SHP77 treated with DMSO at 0.1 percent for 48 hours (cell line): ENCODE measurements around the gene POLR3A.

Experiments used
- DNase-seq: peaks from one replicate; lab custom pipeline; 2025; lab: John Stamatoyannopoulos, UW

The POLR3A gene

DNA sequence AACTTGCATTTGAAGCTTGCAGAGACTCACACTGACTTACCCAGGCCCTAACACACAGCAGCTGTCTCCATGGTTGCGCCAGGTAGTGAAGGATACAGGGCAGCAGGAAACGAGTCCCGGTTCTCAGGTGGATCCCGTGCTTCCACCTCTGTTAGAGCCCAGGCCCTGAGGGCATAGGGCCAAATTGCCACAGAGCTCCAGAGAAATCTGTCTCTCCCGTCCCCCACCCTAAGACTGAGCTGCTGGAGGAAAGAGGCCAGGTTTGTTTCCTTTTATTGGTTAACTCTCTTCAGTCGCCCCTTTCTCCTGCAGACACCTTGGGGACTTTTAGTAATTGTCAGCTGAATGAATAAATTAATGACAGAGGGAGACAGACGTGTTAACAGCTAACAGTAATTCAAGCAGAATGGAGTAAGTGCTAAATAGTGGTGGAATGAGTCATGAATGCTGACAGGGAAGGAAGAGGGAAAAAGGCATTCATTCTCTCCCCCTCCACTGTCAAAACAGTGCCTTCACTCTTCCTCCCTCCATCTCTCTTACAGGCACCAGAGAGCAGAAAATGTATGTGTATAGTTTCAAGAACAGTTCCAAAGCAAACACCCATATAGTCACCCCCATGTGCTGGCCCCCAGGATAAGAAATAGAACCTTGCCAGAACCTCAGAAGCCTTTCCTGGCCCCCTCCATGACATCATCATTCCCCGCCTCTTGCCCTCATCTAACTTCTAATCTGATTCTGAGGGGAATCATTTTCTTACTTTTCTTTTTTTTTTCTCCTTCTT, 86.0 kb downstream of the POLR3A start:
- DNase-seq: no peak

DNA sequence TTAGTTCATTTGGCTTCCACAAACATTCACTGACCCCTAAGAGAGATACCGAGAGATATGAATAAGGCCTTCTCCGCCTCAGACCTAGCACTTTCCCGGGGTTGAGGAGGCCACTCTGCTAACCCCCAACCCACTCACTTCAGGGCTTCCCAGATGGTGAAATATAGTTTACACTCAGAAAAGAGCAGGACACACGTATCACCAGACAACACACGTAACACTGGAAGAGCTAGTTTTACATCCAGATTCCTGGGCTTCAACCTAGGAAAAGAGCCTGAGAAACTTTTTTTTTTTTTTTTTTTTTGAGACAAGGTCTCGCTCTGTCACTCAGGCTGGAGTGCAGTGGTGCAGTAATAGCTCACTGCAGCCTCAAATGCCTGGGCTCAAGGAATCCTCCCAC, 87.5 kb downstream of the POLR3A start:
- no peak for DNase-seq

DNA sequence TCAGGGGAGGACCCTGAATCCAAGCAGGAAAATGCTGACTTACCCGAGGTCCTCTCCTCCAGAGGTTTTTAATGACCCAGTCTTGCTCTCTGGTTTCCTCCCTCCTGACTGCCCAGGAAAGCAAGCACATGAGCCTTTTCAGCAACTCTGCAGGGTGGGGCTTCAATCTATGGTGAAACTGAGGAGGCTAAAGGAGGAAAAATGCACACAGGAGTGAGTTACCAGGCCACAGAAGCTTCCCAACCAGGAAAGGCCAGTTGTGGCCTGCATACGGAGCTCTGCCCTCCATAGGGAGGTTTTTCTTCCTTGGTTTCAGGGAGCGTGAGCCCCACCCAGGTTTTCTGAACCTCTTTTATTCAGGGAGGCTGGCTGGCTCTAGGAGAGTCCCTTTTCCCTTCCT, 88.7 kb downstream of the POLR3A start:
- no peak for DNase-seq

DNA sequence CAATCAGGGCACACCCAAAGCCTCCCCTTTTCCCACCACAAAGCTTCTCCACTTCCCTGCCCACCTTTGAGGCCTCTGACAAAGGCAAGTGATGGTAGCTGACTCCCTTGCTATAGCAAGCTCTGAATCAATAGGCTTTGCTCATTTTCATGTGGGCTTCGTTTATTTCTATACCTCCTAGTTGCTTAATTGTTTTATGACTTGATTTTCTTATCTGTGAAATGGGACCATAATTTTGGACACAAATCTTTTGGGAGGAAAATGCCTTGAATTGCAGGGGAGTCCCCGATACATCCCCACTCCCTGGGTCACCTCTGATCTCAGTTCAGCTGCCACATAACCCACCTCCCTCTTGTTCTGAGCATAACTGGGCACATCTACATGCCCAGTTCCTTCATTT, 89.1 kb downstream of the POLR3A start:
- no peak for DNase-seq

DNA sequence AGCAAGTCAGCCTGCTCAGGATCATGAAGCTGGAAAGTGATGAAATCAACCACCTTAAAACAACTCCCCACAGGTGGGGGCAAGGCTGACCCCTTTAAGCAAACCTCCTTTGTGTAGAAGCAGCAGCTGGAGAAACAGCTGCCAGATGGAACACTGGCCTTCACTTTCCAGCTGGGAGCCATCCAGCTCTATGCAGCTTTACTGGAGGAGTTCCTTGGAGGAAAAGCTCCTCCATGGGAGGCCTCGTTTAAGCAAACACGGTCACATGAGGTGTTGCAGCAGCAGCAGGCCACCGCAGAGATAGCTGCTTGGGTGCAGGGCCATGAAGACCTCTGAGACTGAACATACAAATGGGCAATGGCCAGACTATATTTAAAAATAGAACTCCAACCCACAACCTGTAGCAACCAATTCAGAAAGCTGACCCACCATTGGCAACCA, 89.7 kb downstream of the POLR3A start:
- DNase-seq: no peak

DNA sequence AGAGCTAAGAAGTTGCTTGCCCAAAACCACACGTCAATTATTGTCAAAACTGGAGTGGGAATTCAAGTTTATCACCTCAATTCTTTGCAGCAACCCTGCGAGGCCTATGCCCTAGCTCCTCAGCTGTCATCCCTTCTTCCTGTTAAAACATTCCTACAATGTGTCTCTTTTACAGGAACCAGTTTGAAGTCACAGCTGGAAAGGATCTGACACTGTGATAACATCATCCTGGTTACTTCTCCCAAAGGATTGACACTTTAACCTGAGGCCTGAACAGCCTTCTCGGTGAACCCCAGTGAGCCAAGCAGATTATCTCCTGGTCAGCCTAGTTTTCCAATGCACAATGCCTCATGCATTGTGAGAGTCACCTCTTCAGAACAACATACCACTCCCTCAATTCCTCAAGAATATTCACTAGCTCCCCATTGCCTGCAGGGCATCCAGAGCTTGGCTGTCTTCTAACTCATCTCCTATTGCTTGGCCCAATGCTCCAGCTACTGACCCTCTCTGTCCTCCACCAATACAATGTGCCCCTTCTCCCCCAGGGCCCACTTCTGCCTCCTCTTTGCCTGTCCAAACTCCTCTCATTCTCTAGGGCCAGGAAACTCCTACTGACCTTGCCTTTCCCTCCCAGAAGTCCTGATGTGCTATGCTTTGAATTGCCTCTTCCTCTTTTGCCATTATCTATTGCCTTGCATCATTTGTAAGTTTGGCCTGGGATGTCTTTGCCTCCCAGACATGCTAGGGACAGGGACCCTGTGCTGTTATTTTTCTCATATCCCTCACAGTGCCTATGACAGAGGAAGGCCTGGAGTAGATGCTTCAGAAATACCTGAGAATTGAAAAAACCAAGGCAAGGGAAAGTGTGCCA, 92.4 kb downstream of the POLR3A start:
- no peak for DNase-seq

DNA sequence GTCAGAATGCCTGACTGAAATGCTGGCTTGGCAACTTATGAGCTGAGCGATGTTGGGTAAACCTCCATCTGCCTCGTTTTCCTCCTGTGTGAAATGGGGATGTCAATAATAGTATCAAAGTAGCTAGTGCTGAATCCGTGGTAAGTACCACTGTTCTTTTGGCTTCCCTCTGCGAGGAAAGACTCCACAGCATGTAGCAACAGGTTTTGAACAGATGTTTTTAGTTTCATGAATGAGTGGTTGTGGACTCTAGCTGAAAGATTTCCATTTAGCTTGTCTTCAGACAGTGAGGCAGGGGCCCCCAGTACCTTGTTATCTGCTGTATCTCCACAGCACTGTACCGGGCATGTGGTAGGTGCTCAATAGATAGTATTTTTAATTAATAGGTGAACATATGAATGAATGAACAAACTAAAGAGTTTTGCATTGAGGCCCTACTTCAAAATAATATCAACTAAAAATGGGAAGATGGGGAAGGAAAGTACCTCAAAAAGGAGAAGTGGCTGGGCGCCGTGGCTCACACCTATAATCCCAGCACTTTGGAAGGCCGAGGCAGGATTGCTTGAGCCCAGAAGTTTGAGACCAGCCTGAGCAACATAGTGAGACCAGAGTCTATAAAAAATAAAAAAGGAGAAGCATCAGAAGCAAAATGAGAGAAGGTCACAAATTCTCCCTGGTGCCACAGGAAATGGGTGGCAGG, 97.1 kb downstream of the POLR3A start:
- DNase-seq: no peak

DNA sequence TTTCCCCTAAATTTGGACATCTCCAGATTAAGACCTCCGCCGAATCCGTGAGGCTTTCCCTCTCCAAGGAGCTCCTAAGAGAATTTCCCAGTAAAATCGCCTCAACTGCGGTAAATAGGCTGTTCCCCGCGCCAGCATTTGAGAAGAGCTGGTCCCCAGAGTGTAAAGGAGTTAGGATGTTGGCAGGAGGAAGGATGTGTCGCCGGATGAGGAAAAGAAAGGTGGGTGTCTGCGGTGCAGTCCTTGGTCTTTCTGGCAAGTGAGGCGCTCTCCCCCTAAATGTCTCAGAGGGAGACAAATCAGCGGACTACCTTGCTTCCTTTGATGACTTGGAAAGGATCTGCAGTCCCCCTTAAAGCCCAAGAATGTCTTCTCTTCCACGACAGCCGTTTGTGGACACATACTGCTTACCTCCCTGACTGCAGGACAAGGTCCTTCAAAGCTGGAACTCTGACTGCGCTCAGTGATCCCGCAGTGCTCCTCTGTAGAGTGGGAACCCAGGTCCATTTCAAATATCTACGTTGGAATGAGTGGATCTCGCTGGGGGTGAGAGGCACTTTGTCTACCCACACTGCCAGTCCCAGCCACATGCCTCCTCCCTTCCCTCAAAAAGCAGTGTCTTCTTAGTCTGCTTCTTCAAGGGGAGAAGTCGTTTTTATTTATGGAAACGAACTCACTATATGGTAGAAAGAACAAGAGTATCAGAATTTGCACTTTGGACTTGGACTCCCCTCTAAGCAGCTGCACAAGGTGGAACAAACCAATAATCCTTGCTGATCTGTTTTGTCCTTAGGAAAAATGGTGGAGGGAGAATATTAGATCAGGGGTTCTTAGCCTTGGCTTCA, 101.7 kb downstream of the POLR3A start:
- DNase-seq: no peak

DNA sequence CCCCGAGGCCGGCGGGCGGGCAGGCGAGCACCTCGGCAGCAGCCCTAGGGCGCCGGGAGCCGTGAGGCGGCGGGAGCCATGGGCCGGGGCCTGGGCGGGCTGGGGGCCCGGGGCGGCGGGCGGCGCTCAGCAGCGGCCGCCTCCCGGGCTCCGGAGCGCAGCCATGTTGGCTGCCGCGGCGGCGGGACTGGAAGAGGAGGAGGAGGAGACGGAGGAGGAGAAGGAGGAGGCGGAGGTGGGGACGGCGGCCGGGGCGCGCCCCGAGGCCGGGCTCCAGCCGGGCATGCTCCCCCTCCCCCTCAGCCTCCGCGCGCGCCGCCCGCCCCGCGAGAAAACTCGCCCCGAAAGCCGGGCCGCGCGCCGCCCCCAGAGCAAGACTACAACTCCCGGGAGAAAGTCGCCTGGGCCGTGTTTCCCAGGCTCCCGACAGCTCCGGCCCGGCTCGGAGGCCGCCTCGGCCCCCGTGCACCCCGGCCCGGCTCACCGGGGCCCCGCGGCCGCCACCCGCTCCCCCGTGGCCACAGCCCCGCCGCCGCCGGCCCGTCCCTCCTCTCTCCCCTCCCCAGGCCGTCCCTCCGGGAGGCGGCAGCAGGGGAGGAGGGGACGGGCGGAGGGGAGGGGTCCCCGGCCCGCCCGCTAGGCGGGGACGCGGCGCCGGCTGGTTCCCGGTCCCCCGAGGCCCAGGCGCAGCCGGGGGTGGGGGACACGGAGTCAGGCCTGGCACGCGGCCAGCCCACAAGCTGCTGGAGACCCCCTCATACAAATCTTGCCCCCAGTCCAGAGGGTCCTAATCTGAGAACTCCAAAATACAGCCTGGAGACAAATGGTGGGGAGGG, 102.5 kb downstream of the POLR3A start, which contains the start of gene DLG5:
TSS of gene DLG5 (minus strand) at position 190 of the 836 bp plus-strand sequence. CDS start 235 bp downstream, outside the sequence.
- no peak for DNase-seq

DNA sequence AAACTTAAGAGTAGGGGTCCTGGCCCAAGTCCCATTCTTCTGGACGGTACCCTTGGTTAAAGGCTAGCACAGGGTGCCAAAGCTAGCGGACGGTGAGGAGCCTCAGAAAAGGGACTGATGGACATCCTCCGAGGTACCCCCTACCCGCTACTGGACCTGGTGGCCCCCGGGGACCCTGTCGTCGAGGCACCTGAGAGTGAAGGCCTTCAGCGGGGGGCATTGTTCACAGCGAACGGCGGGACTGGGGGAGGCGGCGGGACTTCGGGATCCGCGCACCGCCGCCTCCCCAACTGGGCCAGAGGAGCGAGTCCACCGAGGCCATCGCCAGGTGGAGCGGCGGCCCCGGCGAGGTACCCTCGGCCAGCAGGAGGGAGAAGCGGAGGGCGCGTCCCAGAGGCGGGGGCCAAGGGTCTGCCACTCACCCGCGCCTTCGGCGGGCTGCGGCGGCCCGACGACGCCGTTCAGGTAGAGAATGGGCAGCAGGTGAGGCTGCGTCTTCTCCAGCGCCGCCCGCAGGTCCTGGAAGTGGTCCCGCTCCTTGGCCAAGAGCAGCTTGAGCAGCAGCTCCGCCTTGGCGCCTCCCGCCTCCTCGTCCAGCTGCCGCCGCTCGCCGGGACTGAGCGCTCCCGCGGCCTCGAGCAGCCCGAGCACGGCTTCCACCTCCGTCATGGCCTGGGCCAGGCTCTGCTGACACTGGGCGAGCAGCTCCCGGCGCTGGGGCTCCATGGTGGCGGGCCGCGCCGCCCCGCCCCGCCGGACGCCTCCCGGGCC, 103.3 kb downstream of the POLR3A start:
- DNase-seq: no peak

DNA sequence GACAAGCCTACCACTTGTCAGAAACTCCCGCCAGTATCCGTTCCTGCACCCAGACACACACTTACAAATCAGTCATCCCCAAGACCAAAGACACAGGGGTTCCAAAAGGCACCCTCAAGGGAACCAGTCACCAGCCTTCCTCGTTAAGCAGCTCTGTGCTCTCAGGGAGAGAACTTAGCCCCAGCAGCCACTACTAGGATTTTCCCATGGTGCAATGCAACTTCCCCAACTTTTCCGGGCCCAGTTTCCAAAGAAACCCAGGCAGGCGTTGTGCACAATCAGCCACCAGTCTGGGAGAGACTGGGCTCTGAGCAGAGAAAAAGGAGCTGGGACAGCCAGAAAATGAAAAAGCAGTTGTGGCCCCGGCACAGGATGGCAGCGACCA, 103.9 kb downstream of the POLR3A start:
- DNase-seq: no peak

DNA sequence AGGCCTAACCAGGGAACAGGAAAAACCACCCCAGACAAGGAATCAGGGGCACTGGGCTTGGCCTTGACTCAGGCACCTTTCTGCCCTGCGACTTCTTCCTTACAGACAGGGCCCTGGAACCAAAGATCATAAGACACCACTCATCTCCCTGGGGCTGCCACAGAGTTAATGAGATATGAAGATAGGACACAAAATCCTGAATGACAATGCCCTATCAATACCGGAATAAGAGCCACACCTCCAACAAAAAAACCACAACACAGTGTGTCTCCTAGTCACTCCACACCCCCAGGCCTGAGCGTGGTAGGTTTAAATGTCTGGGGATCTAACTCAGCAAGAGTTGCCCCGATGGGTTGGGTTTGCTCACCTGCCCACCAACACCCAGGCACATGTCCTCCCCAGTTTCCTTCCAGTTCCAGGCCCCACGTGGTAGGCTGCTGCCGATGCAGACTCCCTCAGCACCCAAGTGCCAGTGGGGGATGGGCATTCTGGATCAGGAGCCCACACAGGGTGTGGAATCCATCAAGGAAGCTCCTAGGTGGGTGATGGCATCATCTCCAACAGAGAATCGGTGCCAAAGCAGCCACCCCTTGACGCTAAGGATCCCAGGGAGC, 106.6 kb downstream of the POLR3A start:
- no peak for DNase-seq

DNA sequence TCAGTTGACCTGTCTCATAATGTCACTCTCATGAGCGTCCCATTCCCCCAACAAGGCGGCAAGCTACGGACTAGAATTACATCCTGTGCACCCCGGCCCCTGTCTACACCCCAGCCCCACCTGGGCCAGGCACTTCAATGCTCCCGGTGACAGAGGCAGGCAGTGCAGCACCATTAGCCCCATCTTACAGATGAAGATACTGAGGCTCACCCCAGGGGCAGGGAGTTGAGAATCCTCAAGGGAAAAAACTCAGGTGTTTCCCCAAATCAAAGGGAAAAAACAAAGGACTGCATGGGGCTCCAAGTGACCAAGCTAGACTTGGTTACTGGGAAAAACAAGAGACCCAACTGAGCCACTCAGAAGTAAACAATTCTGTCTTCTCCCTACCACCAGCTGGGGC, 107.3 kb downstream of the POLR3A start:
- no peak for DNase-seq

DNA sequence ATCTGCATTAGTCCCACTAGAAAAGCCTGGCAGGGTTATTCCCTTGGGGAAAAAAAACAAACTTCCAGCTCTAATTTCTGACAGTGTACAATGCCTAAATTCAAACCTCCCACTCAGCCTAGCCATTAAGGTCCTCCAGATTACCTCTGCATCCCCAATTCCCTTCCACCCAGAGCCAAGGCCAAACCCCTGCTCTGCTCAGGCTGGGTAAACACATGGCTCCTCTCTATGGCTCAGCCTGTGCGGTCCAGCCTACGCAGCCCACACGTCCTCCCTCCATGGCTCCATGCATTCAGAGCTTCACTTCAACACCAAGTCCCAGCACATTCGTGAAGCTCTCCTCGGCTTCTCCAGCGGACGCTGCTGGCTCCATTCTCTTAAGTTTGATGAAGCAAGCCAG, 107.9 kb downstream of the POLR3A start:
- no peak for DNase-seq

DNA sequence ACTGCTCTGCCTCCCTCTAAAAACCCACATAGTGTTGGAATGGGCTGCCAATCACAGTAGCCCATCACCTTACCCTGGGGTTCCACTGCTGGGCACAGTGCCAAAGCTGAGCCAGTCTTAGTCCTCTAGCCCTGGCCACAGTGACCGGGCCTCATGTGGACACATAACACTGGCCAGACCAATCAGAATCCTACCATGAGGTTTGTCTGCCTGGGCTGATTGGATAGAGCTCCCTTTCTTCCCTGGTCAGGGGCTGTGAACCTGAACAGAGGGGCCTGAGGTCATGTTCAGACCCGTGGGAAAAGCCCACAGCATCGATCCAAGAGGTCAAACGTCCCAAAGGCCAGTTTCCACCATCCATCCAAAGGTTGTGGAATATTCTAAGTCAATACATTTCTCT, 108.8 kb downstream of the POLR3A start:
- DNase-seq: no peak

DNA sequence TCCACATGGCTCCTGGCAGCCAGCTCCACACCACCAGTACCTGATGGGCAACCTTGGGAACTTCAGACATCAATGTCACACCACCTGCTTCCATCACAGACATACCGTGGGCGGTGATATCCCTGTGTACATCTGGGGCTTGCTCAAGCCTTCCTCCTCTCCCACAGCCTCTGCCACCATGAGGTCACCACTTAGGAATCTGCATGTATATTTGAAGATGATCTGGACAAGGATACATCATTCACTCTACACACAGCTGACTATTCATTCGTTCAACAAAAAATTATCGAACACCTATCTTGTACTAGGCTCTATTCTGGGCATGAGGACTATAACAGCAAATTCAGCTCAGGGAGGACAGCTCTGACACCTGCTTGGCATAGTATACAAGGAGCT, 109.6 kb downstream of the POLR3A start:
- no peak for DNase-seq
